Breast epithelium (tissue), 4 donors: ENCODE results near the gene PRR18. TPM values are rescaled to one million over a fixed set of nuclear protein-coding genes. Genes with fewer than 3 reads are reported as not detected.

ENCODE experiments used
- DNase-seq, 2 donors: peaks; one replicate each; pipeline ENCODE4 v3.0.0-alpha.2; 2019; ENCODE audit warnings: low spot score in 2 of 2
- H3K27ac ChIP-seq, 2 donors: fragments of 200-600 bp; sonication (generic) in 1 of 2; one replicate each; pipeline ENCODE4 v1.5.1; 2016 to 2019; ENCODE audit warnings: mild to moderate bottlenecking in 1 of 2
- H3K27me3 ChIP-seq, 2 donors: fragments of 200-600 bp; sonication (generic) in 1 of 2; one replicate each; pipeline versions ENCODE4 v1.5.1 to v1.6.0; 2017 to 2019; ENCODE audit warnings: control low read depth in 1 of 2, mild to moderate bottlenecking in 1 of 2
- H3K36me3 ChIP-seq: fragments of 200-600 bp; one replicate; pipeline ENCODE4 v1.5.1; 2019
- H3K4me1 ChIP-seq, 2 donors: fragments of 200-600 bp; sonication (generic); one replicate each; pipeline ENCODE4 v1.5.1; 2016 to 2019; ENCODE audit warnings: control low read depth in 1 of 2
- H3K4me3 ChIP-seq, 3 donors: fragments of 200-600 bp; sonication (generic); 1 replicate in 2 of 3; 2 replicates in 1 of 3; pipeline ENCODE4 v1.5.1; 2016 to 2019; ENCODE audit warnings: mild to moderate bottlenecking in 3 of 3, moderate library complexity in 2 of 3
- H3K9me3 ChIP-seq, 2 donors: fragments of 200-600 bp; sonication (generic) in 1 of 2; one replicate each; pipeline ENCODE4 v1.5.1; 2016 to 2019; ENCODE audit warnings: control low read depth in 1 of 2
- POLR2A ChIP-seq: fragments of 450-650 bp; IDR thresholded peaks from one replicate; pipeline ENCODE4 v1.6.1; 2016; ENCODE audit warnings: antibody characterized with exemption, mild to moderate bottlenecking, moderate library complexity
- POLR2AphosphoS5 ChIP-seq, 3 donors: sonication (generic); formaldehyde crosslinking; IDR thresholded peaks; one replicate each; pipeline ENCODE4 v1.6.1; 2017; ENCODE audit warnings: antibody characterized with exemption in 3 of 3
- intact Hi-C: fragments of 100-400 bp; cut with DNase I; formaldehyde crosslinking; loops from one replicate; pipeline ENCODE4 v1.15.1; 2023; ENCODE audit warnings: low total_unique reads
- total RNA-seq, 3 donors: library from RNA; depleted of rRNA; stranded (reverse); fragments of >200 nt; gene quantifications; one replicate each; pipeline ENCODE4 v1.1.0, GENCODE V29; 2016
- TF ChIP-seq, protein P1 (sequence below), 3 donors: fragments of 450-650 bp; IDR thresholded peaks; one replicate each; pipeline ENCODE4 v1.5.1; 2016 to 2017; ENCODE audit warnings: antibody characterized with exemption in 3 of 3, mild to moderate bottlenecking in 3 of 3, moderate library complexity in 3 of 3

The PRR18 gene
- total RNA-seq, 3 donors from 2014 or later: 0.29 TPM; not detected in 2

- H3K9me3 ChIP-seq: no peaks in the 10 kb centered on the region
- TF ChIP-seq POLR2AphosphoS5 (IDR thresholded peaks at IDR 0.05): no peak
- TF ChIP-seq, protein P1, sequence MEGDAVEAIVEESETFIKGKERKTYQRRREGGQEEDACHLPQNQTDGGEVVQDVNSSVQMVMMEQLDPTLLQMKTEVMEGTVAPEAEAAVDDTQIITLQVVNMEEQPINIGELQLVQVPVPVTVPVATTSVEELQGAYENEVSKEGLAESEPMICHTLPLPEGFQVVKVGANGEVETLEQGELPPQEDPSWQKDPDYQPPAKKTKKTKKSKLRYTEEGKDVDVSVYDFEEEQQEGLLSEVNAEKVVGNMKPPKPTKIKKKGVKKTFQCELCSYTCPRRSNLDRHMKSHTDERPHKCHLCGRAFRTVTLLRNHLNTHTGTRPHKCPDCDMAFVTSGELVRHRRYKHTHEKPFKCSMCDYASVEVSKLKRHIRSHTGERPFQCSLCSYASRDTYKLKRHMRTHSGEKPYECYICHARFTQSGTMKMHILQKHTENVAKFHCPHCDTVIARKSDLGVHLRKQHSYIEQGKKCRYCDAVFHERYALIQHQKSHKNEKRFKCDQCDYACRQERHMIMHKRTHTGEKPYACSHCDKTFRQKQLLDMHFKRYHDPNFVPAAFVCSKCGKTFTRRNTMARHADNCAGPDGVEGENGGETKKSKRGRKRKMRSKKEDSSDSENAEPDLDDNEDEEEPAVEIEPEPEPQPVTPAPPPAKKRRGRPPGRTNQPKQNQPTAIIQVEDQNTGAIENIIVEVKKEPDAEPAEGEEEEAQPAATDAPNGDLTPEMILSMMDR (IDR thresholded peaks at IDR 0.05): no peak
- no peak for TF ChIP-seq POLR2A
- no peak overlapping the region for H3K27ac ChIP-seq
- no peak overlapping the region for H3K4me3 ChIP-seq
- H3K27me3 ChIP-seq: peaks cover 0 to 20% of the 10 kb centered on the region in 2 donors
- no peak for DNase-seq
- no peaks in the 10 kb centered on the region for H3K36me3 ChIP-seq
- no peaks in the 10 kb centered on the region for H3K4me1 ChIP-seq
- intact Hi-C loops: no loop called here
Observed at GRCh38 chr6:166274739-166275370, 33.3 kb downstream of the PRR18 start.

- Histone ChIP-seq H3K36me3 (no peaks in the 10 kb centered on the region), H3K27me3 (peaks cover 0 to 26% of the 10 kb centered on the region in 2 donors), H3K4me1 (no peaks in the 10 kb centered on the region), H3K9me3 (no peaks in the 10 kb centered on the region), H3K27ac (no peak overlapping the region), H3K4me3 (no peak overlapping the region)
- intact Hi-C loops: no loop called here
- no peak for TF ChIP-seq POLR2A
- TF ChIP-seq, protein P1 (IDR thresholded peaks at IDR 0.05): no peak
- TF ChIP-seq POLR2AphosphoS5 (IDR thresholded peaks at IDR 0.05): no peak
- no peak for DNase-seq
Observed at GRCh38 chr6:166274163-166274562, 34.0 kb downstream of the PRR18 start.

DNA sequence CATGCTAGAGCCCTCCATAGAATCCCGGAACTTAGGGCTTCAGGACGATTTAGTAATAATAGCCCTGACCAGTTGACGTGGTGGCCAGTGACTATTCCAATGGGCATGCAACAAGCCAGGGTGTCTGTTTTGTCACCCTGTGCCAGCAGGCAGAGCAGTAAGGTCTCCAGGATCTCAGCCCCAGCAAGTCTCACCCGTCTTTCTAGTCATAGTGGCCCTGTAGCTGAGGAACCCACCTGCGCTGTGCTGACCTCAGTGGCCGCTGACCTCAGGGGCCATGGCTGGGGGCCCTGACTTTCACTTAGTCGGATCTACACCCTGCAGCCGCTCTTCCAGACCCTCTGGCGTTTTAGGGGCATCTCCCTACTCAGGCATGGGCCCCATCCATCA, 36.8 kb downstream of the PRR18 start:
- intact Hi-C loops: no loop called here
- TF ChIP-seq POLR2A (no peak), POLR2AphosphoS5 (IDR thresholded peaks at IDR 0.05) (no peak)
- TF ChIP-seq, protein P1 (IDR thresholded peaks at IDR 0.05): no peak
- DNase-seq: no peak
- H3K4me3 ChIP-seq: no peak overlapping the region
- no peaks in the 10 kb centered on the region for H3K36me3 ChIP-seq
- H3K4me1 ChIP-seq: no peaks in the 10 kb centered on the region
- peaks cover 0 to 23% of the 10 kb centered on the region in 2 donors for H3K27me3 ChIP-seq
- no peaks in the 10 kb centered on the region for H3K9me3 ChIP-seq
- H3K27ac ChIP-seq: no peak overlapping the region

- no peaks in the 10 kb centered on the region for H3K4me1 ChIP-seq
- no peak overlapping the region for H3K4me3 ChIP-seq
- H3K36me3 ChIP-seq: no peaks in the 10 kb centered on the region
- no peak overlapping the region for H3K27ac ChIP-seq
- TF ChIP-seq POLR2A: no peak
- TF ChIP-seq, protein P1 (IDR thresholded peaks at IDR 0.05): no peak
- no peak for TF ChIP-seq POLR2AphosphoS5 (IDR thresholded peaks at IDR 0.05)
- DNase-seq: no peak
- no peaks in the 10 kb centered on the region for H3K9me3 ChIP-seq
- intact Hi-C loops: no loop called here
- H3K27me3 ChIP-seq: peaks cover 0 to 23% of the 10 kb centered on the region in 2 donors
Observed at GRCh38 chr6:166270706-166271375, 37.4 kb downstream of the PRR18 start.

GRCh38 chr6:166269301-166270039, 38.7 kb downstream of the PRR18 start:
- DNase-seq: no peak
- intact Hi-C loops: no loop called here
- Histone ChIP-seq H3K27me3 (peaks cover 0 to 23% of the 10 kb centered on the region in 2 donors), H3K9me3 (no peaks in the 10 kb centered on the region), H3K36me3 (no peaks in the 10 kb centered on the region), H3K27ac (no peak overlapping the region), H3K4me3 (no peak overlapping the region), H3K4me1 (no peaks in the 10 kb centered on the region)
- no peak for TF ChIP-seq POLR2A
- TF ChIP-seq, protein P1 (IDR thresholded peaks at IDR 0.05): no peak
- TF ChIP-seq POLR2AphosphoS5 (IDR thresholded peaks at IDR 0.05): no peak
